DMS153 (cell line): ENCODE measurements around the gene TSC2.
"Not testable (repeated sequence)": the region's sequence is repeated elsewhere in the genome, so short reads cannot be mapped to it uniquely, and the experiment has no call there.

Experiments used
- DNase-seq: peaks from one replicate; lab custom pipeline; 2025; lab: John Stamatoyannopoulos, UW

The TSC2 gene

DNA sequence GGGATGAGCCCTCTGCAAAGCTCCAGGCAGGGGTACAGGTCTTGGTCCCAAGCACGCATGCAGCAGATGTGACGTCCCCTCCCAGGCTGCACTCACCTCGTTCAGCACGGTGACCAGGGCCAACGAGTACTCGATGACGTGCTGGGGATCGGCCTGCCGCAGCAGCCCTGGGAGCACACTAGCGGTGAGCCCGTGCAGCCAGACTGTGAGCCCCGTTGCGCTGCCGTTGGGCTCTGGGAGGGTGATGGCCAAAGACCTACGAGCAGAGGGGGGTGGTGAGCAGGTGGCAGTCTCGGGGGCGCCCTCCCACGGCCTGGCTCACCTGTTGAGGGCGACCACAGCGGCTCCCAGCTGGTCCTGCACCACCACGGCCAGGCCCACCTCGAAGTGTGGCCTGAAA is 58.0 kb downstream of the TSC2 start:
- not testable (repeated sequence) for DNase-seq

DNA sequence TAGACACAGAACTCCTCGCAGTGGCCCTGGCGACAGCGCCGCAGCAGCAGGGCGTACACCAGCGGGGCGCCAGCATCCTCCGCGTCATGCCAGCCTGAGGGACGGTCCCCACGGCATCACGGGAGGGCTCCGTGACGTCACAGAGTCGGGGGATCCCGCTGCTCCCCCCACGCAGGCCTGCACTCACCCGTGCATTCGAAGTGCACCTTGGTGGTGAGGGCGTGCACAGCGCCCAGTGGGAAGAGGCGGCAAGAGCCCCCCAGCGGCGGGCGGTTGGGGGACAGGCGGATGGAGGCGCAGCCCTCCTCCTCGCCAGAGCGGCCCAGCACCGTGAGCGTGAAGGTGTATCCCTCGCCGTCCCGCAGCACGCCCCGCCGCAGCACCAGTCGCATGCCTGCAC is 58.4 kb downstream of the TSC2 start:
- not testable (repeated sequence) for DNase-seq

DNA sequence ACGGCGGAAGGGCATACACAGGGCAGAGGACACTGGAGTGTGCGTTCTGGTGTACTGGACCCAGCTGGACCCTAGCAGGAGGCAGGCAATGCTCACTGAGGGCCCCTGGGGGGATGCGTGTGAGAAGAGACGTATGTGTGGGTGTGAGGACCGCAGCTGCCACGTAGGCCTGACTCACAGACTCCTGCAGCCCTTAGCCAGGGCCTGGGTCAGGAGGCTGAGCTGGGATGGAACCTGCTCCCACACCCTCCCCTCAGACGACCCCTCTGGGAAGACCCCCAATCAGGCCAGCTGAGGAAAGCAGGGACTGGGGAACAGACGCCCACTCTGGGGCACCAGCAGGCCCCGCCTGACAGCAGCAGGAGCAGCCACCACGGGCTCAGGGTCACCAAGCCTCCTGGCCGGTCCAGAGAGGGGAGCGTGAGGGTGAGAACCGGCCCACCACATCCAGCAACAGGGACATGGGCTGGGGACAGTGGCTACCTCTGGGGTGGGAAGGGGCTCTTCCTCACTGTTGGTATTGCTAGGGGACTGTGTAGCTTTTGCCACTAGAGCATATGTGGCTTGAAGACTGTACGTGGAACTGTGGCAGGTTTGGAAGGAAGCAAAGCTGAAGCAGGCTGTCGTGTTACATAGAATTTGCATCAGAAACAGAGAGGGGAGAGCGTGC is 59.5 kb downstream of the TSC2 start:
- DNase-seq, result not testable (repeated sequence)

DNA sequence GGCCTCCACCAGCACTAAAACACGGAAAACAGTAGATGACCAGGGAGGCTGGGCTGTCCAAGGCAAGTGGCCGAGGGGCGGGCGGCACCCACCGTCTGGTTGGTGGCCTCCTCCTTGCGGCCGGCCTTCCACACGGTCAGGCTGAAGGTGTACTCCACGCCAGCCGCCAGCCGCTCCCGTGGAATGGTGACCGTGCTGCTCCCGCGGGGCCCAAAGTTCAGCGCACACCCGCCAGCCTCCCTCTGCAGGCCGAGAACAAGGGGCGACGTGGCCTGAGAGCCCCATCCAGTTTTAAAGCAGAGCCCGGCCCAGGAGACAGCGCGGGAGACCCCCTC is 60.0 kb downstream of the TSC2 start:
- DNase-seq, result not testable (repeated sequence)

DNA sequence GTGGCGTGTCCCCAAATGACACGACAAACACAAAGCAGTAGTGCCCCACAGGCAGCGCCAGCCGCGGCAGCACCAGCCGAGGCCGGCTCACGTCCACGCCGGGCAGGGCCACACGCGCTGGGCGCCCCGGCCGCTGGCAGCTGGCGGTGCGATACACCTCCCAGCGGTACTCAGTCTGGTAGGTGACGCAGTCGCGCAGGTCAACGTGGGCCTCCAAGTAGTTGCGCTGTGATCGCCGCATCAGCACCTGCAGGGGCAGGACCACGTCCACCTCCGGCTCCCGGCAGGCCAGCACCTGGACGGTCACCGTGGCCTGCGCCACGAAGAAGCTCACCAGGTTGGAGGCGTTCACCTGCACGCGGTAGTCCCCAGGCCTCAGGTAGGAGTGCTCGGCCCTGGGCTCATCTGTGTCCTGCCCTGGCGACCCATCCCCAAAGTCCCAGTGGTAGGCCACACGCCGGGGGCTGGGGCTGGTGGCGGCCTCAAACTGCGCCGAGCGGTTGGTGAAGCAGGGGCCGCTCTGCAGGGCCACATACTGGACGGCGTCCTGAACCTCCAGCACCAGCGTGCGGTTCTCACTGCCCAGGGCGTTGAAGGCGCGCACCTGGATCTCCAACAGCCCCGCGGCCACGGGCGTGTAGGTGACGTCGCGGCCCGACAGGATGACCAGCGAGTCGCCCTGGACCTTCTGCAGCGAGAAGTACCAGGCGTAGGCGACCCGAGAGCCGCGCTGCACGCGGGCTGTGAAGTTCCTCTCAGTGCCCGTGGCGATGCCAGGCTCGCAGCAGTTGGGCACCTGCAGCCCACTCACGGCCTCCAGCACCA is 60.9 kb downstream of the TSC2 start:
- not testable (repeated sequence) for DNase-seq

DNA sequence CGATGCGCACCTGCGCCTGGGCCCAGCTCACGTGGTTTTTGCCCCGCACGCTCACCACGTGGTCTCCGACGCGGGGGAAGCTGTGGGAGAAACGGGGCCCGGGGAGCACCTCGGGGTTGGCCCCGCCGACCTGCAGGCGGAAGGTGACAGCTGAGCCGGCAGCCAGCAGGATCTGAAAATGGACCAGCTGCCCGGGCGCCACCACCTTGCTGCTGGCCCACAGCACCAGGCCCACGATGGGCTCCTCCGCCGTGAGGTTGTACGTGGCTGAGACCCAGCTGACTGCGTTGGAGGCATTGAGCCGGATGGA is 61.4 kb downstream of the TSC2 start:
- not testable (repeated sequence) for DNase-seq

DNA sequence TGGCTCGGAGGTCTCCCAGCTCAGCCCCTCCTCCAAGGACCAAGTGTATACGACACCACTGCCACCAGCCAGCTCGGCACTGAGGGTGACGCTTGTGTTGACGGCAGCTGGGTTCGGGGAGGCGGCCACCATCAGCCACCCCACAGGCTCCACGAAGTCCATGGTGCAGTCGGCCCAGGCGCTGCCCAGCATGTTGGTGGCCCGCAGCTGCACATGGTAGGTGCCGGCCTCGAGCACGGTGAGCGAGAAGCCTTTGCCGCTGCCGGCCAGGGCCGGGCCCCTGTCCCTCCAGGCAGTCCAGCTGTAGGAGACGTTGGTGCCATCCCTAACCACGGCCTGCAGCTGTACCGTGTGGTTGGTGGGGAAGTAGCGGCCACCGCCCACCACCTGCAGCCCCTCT is 62.1 kb downstream of the TSC2 start:
- DNase-seq, result not testable (repeated sequence)

DNA sequence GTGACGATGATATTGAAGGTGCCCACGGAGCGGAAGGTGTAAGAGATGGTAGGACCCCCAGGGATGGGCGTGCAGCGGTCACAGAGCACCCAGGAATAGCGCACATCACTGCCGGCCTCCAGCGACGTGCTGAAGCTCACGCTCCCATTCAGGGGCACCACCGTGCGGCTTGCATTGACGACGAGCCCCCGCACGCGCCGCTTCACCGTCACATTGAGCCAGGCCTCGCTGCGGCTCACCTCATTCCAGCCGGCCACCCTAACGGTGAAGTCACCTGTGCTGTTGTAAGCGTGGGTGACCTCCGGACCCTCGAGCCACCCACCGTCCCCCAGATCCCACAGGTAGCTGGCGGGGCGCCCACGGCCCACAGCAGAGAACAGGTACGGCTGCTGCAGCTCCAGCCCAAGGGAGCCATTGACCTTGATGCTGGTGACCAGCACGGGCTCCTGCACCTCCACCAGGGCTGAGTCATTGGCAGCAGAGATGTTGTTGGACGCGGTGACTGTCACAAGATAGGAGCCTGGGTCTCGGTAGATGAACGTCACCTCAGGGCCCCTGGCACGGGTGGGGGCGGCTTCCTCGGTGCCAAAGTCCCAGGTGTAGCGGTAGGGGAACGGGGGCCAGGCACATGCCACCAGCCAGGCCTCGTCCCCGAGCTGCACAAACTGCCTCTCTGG is 62.7 kb downstream of the TSC2 start:
- not testable (repeated sequence) for DNase-seq

DNA sequence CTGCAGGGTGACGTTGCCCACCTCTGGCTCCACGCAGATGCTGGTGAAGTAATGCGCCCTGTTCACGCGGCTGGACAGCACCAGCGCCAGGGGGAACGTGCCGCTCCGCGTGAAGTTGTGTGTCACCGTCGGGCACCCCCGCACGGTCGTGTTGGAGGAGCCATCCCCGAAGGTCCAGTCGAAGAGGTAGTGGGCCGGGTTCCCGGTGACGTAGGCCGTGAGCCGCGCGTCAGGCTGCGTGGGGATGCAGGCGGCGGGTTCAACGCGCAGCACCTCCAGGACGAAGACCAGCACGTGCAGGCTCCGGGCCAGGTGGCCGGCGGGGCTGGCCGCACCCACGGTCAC is 63.2 kb downstream of the TSC2 start:
- DNase-seq, result not testable (repeated sequence)

DNA sequence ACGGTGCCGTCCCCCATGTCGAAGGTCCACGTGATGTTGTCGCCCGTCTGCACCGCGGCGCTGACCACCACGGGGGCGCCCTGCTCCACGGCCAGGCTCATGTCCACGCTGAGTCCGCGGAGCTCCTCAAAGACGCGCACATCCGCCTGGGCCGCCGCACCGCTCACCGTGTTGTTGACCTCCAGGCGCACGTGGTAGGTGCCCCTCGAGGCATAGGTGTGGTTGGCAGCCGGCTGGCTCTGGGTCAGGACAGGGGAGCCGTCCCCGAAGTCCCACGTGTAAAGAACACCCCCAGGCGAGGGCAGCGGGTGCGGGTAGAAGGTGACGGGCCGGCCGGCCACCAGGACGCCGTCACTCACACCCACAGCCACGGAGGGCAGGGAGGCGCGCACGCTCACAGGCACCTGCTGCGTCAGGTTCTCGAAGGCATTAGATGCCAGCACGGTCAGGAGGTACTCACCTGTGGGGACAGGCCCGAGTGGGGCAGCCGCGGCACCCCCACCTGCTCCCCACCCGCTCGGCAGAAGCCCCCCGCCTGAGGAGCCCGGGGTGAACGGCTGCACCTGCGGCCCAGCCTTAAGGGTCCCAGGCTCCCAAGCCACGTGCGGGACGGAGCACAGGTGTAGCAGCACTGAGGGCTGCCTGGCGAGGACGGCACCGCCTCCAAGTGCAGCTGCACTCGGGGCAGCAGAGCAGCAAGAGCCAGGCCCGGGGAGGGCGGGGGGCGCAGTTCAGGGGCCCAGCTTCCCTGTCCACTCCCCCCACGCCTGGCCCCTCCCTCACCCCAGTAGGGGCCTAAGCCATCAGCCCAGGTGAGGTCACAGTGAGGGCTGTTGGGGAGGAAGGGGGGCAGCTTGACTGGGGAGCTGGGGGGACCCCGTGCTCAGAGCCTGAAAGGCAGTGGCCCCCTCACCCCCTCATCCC is 63.9 kb downstream of the TSC2 start:
- not testable (repeated sequence) for DNase-seq

DNA sequence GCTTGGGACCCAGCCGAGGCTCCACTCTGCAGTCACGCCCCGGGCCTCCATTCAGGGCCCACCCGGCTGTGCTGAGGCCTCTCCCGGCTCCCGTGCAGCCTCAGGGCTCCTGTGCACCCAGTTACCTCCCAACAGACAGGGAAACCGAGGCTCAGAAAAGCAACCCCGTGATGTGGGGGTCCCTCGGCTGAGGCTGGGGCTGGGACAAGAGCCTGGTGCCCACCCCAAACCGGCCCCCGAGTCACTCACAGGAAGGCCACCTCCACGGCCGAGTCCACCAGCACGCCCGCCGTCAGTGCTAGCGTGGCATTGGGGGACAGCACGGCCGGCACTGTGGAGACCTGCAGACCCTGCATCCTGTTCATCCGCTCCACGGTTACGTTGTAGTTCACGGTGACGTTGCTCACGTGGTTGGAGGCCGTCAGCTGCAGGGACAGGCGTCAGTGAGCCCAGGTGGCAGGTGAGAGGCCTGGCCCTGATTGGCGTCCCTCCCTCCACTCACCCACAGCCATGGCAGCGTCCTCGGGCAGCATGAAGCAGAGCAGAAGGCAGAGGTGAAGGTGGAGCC is 64.8 kb downstream of the TSC2 start:
- DNase-seq, result not testable (repeated sequence)

DNA sequence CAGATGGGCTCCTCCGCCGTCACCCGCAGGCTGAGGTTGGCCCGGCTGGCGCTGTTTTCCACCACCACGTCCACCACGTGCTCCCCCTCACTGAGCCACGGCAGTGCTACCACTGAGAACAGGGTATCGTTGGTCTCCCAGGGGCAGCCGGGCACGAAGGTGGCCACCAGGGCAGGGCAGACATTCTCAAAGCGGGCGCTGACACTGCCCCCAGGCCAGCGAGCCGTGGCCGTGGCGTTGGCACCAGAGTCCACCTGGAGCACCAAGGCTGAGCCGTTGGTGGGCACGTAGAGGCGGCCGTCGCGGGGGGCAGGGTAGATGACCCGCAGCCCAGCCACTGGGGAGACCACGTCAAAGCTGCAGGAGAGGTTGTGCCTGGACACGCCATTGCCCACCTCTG is 66.4 kb downstream of the TSC2 start:
- DNase-seq, result not testable (repeated sequence)

DNA sequence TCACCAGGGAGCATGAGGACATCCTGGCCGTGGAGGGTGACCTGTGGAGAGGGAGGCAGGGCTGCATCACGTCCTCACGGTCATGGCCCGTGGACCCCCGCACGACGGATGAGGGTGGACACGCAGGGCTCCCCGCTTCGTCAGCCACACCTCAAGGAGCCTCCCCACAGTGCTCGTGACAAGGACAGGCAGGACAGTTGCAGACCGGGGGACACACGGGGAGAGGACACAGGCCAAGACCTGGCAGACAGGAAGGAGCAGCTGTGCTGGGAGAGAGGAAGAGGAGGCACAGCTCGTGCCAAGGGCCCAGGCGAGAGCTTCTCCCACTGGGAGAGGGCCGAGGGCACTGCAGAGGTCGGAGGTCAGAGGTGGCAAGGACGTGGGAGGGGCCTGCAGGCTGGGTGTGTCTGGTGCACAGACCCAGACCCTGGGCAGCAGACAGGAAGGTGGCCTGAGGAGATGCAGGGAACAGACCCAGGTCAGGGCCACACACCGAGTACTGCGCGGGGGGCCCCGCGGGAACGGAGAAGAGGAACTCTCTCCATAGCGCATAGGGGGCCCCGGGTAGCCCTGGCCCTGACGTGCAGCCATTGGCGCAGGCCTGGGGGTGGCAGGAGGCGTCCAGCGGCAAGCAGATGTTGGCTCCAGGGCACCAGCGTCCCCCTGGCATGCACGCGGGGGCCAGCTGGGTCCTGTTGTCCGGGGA is 67.3 kb downstream of the TSC2 start:
- not testable (repeated sequence) for DNase-seq

DNA sequence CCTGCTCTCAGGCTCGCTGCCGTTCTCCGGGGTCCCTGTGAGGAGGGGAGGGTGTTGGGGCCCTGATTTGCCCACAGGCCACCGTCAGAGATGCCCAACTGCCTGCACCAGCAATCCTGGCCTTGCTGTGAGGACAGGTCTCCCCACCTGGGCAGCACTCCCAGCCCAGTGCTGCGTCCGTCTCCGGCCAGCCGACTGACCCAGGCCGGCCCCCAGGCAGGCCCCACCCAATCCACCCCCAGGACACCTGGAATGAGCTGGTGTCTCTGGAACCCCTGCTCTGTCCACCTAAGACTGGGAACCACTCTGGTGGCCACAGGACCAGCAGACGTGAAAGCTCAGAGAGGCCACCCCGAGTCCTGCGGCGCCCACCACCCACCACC is 67.8 kb downstream of the TSC2 start:
- no peak for DNase-seq

DNA sequence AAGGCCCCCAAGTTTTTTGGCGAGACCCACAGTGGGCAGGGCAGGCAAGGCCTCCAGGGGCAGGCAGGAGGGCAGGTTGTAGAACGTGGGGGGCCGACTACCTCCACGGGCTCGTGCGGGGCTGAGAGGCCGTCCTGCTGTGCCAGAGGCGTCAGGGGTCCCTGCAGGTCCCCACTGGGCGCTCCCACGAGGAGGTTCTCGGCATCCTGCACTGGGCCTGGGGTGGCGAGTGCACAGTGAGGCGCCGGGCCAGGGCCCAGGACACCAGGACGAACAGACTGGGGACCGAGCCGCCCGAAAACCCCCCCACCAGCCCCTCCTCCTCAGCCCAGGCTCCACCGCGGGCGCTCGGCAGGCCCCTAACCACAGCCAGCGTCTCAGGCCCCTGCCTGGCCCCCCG is 68.6 kb downstream of the TSC2 start:
- not testable (repeated sequence) for DNase-seq

DNA sequence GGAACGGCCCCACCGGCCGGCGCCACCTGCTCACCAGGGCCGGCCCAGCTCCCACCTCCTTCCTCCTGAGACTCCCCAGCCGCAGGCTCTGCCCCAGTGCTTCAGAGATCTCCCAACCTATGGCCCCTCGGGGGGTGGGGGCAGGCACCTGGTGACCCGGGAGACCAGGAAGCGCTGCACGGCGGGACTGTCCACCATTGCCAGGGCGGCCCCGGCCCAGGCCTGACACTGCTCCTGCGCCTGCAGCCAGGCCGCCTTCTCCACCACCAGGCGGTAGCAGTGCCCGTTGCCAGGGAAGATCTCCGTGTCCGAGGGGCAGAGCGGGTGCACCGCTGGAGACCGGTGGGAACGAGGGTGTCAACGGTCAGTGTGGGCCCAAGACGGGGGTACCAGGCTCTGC is 69.6 kb downstream of the TSC2 start:
- not testable (repeated sequence) for DNase-seq

DNA sequence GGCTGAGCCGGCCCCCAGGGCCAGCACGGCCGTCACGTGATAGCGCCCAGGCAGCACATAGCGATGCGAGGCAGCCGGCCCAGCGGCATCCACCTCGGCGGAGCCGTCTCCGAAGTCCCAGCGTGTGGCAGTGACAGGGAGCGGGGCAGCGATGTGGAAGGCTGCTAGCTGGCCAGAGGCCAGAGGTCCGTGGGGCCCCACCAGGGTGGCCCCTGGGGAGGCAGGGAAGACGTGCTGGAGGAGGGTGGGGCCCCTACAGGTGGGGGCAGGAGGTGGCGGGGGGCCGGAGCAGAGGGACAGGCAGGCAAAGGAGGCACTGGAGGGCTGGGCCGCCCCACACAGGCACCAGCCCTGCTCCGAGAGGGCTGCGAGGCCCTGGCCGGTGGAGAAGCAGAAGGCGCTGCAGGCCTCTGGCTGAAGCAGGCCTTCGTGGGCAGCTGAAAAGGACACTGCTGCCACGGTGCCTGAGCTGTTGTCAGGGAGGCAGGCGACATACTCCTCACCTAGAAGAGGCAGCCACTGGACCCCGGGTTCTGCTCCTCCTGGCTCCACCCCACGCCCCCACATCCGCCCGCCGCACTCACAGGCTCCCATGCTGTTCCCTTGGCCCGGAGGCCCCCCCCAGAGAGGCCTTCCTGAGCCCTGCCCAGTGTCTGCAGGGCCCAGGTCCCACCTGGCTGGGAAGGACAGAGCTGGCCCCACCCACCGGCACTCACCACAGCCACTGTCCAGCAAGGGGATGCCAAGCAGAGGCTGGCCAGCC is 70.4 kb downstream of the TSC2 start:
- not testable (repeated sequence) for DNase-seq

DNA sequence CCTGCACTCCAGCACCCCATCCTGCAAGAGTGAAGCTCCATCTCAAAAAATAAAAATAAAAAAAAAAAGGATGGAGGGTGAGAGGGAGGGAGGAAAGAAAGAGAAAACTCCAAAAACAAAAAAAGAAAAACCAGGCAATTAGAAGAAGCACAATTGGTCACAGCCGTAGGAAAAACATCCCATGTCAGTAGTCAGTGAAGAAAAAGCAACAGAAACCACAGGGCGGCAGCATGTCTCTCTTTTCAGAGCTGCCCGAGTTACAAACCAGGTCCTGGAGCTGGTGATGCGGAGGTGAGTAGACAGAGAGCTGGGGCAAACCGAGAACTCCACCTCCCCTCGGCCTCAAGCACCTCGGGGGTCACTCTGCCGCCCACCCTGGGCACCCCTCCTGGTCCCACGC is 73.5 kb downstream of the TSC2 start:
- DNase-seq, result not testable (repeated sequence)

DNA sequence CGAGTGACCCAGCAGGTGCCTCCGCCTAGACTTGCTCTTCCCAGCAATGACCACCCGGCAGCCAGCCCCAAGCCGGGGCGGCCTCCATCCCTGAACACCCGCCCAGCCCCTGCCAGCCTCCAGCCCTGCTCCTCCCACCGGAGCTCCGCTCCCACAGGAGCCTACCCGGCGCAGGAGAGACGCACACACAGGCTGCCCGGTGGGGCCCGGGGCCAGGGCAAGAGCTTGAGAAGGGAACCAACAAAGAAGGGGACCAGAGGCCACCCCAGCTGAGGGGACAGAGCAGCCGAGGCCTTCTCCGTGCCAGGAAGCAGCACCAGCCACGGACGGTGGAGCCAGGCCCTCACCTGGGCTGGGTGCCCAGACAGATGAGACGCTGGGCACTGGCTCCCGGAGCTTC is 74.1 kb downstream of the TSC2 start:
- DNase-seq, result no peak

DNA sequence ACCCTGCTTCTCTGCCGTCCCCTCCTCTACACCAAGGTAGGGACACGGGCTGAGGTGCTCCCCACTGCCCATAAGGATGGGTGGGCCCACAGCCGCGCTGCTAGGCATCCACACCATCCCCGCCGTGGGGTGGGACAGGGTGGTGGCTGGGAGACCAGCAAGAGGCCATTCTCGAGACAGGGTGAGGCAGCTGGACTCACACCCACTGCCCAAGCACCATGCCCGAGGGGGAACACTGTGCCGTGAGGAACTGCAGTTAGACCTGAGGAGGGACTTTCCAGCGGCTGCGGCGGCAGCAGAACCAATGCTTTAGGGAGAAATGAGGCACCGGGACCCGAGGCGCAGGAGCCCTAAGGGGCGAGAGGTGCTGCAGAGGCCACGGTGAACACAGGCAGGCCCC is 74.6 kb downstream of the TSC2 start:
- no peak for DNase-seq
